ENCODE results near the gene MRGPRG.

The MRGPRG gene

GRCh38 chr11:3206922-3207204, 11.8 kb downstream of the MRGPRG start:
- no peak for DNase-seq

GRCh38 chr11:3206156-3206921, 12.3 kb downstream of the MRGPRG start:
- no peak for DNase-seq

- peak; percentile 31 for DNase-seq
These were observed 13.1 kb downstream of the MRGPRG start for GRCh38 chr11:3205261-3206155.

GRCh38 chr11:3204141-3205015, 14.2 kb downstream of the MRGPRG start:
- no peak for DNase-seq

- no peak for DNase-seq
These were observed 15.2 kb downstream of the MRGPRG start for GRCh38 chr11:3203221-3204043.

- no peak for DNase-seq
These were observed 15.9 kb downstream of the MRGPRG start for GRCh38 chr11:3202759-3203158.

- DNase-seq = no peak
These were observed 16.3 kb downstream of the MRGPRG start for GRCh38 chr11:3202305-3202704.

GRCh38 chr11:3201677-3202181, 16.9 kb downstream of the MRGPRG start:
- no peak for DNase-seq

- DNase-seq = no peak
These were observed 17.5 kb downstream of the MRGPRG start for GRCh38 chr11:3201112-3201581.

GRCh38 chr11:3200388-3201111, 18.1 kb downstream of the MRGPRG start:
- DNase-seq = no peak

- DNase-seq = no peak
These were observed 18.9 kb downstream of the MRGPRG start for GRCh38 chr11:3199537-3200295.

GRCh38 chr11:3198815-3199214, 19.8 kb downstream of the MRGPRG start:
- no peak for DNase-seq

- DNase-seq = no peak
These were observed 20.6 kb downstream of the MRGPRG start for GRCh38 chr11:3197878-3198528.

GRCh38 chr11:3197044-3197695, 21.4 kb downstream of the MRGPRG start:
- no peak for DNase-seq

- DNase-seq = no peak
These were observed 22.2 kb downstream of the MRGPRG start for GRCh38 chr11:3196161-3197043.

GRCh38 chr11:3195251-3196160, 23.1 kb downstream of the MRGPRG start:
- DNase-seq = peak; percentile 16
